Measurements from ENCODE around the gene HPS1.

GRCh38 chr10:98477861-98478260 is 31.1 kb upstream of the HPS1 start:
- TF ChIP-seq CTCF (IDR thresholded peaks at IDR 0.05) = no peak
- TF ChIP-seq POLR2A (IDR thresholded peaks at IDR 0.05) = no peak
